Stimulated activated CD4-positive, alpha-beta T cell treated with anti-CD3 and anti-CD28 coated beads, Interleukin-4, amount 100 ng/mL, for 1 hour (primary cell): ENCODE measurements around the gene CRELD1.

Experiments
- DNase-seq: peaks from one replicate; pipeline ENCODE4 v3.0.0-alpha.2; 2020

The CRELD1 gene

GRCh38 chr3:9906480-9906879 is 27.2 kb upstream of the CRELD1 start:
- no peak for DNase-seq

- DNase-seq: no peak
Observed at GRCh38 chr3:9908286-9908685, 25.3 kb upstream of the CRELD1 start.

- DNase-seq: no peak
Observed at GRCh38 chr3:9909221-9910013, 24.2 kb upstream of the CRELD1 start.

GRCh38 chr3:9911863-9912262 is 21.8 kb upstream of the CRELD1 start:
- DNase-seq: no peak

DNA sequence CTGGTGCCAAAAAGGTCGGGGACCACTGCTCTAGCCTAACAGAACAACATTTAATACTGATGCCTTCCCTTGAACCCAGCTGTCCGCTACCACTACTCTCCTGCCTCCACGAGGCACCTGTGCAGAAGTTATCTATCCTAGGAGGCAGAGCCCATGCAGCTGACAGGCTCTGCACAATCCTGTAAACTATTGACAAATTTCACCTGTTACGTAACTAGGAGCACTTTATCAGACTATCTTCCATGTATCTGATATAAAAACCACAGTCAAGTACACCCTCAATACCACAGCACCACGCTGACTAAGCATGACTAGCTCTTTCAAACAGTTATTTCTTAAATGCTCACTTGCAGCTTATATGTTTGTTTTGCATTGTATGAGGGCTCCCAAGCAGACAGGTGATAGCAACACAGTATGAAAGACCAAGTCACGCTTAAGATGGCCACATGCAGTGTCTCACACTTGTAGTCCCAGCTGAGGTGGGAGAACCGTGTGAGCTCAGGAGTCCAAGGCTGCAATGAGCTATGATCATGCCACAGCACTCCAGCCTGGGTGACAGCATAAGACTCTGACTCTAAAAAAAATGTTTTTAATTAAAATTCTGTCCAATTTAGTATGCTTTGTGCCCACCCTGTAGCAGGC is 21.2 kb upstream of the CRELD1 start:
- no peak for DNase-seq

GRCh38 chr3:9913601-9914000 is 20.0 kb upstream of the CRELD1 start:
- no peak for DNase-seq

DNA sequence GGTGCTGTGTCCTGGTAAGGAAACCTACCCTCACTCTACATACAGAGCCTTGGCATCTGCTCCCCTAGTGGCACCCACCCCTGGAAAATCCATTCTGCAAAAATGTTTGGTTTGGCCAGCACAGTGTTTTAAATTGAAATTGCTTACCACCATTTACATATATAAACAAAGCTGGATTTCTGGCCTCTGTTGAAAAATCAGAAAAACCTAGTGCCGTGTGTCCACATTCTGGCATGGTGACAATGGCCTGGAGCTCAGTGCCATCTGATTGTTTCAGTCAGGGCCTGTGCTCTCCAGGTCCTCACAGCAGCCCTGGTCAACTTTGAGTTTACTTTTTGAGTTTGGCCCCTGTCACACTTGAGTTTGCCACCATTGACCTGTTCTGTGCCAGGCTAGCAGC is 19.6 kb upstream of the CRELD1 start:
- DNase-seq: no peak

GRCh38 chr3:9914559-9915253 is 18.9 kb upstream of the CRELD1 start:
- DNase-seq: no peak

DNA sequence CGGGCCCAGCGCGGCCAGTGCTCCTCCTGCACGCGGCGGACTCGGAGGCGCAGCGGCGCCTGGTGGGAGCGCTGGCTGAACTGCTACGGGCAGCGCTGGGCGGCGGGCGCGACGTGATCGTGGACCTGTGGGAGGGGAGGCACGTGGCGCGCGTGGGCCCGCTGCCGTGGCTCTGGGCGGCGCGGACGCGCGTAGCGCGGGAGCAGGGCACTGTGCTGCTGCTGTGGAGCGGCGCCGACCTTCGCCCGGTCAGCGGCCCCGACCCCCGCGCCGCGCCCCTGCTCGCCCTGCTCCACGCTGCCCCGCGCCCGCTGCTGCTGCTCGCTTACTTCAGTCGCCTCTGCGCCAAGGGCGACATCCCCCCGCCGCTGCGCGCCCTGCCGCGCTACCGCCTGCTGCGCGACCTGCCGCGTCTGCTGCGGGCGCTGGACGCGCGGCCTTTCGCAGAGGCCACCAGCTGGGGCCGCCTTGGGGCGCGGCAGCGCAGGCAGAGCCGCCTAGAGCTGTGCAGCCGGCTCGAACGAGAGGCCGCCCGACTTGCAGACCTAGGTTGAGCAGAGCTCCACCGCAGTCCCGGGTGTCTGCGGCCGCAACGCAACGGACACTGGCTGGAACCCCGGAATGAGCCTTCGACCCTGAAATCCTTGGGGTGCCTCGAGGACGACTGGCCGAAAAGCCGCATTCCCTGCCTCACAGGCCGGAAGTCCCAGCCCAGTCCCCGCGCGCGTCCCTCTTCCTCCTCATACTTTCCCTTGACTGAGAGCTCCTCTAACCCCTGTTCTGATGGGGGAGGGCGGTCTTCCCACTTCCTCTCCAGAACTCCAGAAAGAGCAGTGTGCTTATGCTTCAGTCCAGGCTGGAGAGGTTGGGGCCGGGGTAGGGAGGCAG is 18.1 kb upstream of the CRELD1 start:
- DNase-seq: peak; percentile 43

GRCh38 chr3:9916346-9916733 is 17.3 kb upstream of the CRELD1 start:
- DNase-seq: no peak

DNA sequence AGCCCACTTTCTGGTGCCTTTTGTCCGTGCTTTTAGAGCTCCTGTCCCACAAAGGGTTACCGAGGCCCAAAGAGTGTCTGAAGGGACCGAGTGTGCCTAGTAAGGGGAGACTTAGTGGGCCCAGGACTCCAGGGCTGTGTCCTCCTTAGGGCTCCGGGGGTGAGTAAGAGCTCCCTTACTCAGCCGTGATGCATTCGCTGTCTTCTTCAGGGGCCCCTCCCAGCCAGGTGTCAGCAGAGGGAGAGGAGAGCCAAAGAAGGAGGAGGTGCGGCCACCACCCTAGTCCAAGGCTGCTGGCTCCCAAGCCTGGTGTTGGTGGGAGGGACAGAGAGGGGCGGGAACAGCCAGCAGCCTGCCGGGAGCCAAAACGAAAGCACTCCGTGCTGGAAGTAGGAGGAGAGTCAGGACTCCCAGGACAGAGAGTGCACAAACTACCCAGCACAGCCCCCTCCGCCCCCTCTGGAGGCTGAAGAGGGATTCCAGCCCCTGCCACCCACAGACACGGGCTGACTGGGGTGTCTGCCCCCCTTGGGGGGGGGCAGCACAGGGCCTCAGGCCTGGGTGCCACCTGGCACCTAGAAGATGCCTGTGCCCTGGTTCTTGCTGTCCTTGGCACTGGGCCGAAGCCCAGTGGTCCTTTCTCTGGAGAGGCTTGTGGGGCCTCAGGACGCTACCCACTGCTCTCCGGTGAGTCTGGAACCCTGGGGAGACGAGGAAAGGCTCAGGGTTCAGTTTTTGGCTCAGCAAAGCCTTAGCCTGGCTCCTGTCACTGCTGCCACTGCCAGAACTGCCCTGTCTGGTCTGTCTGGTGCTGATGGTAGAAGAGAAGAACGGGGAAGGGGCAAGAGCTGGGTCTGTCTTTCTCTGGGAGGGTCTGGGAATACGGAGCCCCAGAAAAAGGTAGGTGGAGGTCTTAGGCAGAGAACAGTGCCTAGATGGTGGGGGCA is 16.6 kb upstream of the CRELD1 start, which contains the start of gene IL17RC:
IL17RC (plus strand) TSS at position 365 of the 947 bp plus-strand sequence; CDS start at position 583, 218 bp downstream.
- DNase-seq: peak; percentile 47

GRCh38 chr3:9917820-9918219 is 15.8 kb upstream of the CRELD1 start:
- DNase-seq: no peak

DNA sequence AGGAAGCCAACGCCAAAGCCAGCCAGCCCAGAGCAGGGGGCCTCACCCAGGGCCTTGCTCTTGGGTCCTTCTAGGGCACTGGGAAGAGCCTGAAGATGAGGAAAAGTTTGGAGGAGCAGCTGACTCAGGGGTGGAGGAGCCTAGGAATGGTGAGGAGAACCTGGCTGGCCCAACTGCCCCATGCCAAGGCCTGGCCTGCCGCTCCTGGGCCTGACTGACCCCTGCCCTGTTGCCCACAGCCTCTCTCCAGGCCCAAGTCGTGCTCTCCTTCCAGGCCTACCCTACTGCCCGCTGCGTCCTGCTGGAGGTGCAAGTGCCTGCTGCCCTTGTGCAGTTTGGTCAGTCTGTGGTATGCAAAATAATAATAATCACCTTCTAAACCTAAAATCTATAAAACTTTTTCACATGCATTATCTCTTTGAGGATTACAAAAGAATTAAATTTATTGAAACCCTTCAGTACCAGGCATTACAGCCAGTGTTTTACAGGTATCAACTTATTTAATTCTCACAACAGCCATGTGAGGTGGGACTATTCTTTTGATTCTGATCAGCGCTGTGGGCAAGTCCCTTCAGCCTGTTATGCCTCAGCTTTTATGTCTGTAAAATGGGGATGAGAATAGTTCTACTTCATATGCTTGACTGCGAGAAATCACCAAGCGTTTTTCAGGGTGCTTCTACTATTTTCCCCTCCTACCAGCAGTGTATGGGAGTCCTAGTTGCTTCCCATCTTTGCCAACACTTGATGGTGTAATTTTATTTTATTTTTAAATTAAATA is 15.2 kb upstream of the CRELD1 start:
- DNase-seq: no peak

- DNase-seq: no peak
Observed at GRCh38 chr3:9928158-9928557, 5.5 kb upstream of the CRELD1 start.

GRCh38 chr3:9930804-9931418 is 2.7 kb upstream of the CRELD1 start:
- no peak for DNase-seq

DNA sequence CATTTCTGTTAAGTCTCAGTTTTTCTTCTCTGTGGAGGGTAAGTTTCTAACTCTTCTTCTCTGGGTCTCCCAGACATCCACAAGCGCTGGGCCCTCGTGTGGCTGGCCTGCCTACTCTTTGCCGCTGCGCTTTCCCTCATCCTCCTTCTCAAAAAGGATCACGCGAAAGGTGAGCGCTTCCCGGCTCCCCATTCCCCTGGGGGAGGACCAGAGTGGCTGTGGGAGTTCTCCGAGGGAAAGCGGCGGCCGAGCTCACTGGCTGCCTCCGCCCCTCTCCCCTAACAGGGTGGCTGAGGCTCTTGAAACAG is 1.1 kb upstream of the CRELD1 start:
- DNase-seq: no peak

GRCh38 chr3:9932843-9933560 is 632 bp upstream of the CRELD1 start:
- peak; percentile 92 for DNase-seq

DNA sequence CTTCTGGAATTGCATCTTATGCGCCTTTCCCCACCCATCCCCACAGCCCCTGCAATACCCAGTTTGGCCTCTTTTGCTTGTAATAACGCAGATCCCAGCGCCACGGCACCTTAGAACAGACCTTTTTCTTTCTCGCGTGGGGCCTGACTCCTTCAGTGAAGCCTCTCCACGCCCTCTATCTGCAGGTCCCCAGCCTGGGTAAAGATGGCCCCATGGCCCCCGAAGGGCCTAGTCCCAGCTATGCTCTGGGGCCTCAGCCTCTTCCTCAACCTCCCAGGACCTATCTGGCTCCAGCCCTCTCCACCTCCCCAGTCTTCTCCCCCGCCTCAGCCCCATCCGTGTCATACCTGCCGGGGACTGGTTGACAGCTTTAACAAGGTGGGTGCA is 594 bp downstream of the CRELD1 start:
- DNase-seq: no peak

GRCh38 chr3:9934993-9935392 is 1.4 kb downstream of the CRELD1 start:
- DNase-seq: no peak

- no peak for DNase-seq
Observed at GRCh38 chr3:9935966-9936510, 2.4 kb downstream of the CRELD1 start.
